GM12872 (cell line): Measurements from ENCODE around the gene ABHD4.

Experiments used
- TF ChIP-seq, protein P1 (sequence below): IDR thresholded peaks from 3 replicates; pipeline ENCODE4 v1.5.1; 2011; ENCODE audit warnings: low read depth, mild to moderate bottlenecking, low read length, moderate library complexity; ENCODE audit not compliant: insufficient read depth

ABHD4 gene, protein sequence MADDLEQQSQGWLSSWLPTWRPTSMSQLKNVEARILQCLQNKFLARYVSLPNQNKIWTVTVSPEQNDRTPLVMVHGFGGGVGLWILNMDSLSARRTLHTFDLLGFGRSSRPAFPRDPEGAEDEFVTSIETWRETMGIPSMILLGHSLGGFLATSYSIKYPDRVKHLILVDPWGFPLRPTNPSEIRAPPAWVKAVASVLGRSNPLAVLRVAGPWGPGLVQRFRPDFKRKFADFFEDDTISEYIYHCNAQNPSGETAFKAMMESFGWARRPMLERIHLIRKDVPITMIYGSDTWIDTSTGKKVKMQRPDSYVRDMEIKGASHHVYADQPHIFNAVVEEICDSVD

DNA sequence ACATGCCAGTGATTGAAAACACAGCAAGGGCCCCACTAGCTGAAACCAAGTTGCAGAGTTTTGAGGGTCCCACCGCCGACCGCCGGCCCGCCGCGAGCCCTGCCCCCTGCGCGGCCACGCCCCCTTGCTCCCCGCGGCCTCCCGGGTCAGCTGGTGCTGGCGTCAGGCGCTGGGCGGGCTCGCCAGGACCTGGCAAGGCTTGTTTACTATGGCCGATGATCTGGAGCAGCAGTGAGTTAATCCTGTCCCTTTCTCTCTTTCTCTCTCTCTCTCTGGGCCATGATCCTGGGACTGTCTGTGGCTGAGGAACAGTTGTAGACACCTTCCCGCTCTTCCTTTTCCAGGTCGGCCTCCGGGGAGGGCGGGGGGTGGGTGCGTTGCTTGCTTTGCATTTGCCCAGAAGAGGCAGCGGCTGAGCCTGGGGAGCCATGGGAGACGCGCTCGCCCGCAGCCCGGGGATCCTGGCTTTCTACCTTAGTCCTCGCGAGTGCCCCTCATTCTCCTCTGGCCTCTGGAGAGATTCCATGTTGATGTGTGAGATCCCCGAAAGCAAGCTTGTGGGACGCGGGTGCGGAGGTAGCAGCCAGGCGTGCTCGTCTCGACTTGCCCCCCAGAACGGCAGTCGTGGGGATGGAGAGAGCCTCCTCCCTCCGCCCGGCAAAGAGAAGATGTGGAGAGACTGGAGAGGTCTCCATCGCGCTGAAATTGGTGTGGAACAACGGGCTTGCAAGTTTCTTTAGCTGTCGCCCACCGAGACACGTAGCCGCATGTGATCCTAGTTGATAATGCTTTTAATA lies at the start of gene ABHD4:
ABHD4 (plus strand) TSS at position 202 of the 797 bp plus-strand sequence; CDS start at position 209, 7 bp downstream.
- TF ChIP-seq, protein P1, sequence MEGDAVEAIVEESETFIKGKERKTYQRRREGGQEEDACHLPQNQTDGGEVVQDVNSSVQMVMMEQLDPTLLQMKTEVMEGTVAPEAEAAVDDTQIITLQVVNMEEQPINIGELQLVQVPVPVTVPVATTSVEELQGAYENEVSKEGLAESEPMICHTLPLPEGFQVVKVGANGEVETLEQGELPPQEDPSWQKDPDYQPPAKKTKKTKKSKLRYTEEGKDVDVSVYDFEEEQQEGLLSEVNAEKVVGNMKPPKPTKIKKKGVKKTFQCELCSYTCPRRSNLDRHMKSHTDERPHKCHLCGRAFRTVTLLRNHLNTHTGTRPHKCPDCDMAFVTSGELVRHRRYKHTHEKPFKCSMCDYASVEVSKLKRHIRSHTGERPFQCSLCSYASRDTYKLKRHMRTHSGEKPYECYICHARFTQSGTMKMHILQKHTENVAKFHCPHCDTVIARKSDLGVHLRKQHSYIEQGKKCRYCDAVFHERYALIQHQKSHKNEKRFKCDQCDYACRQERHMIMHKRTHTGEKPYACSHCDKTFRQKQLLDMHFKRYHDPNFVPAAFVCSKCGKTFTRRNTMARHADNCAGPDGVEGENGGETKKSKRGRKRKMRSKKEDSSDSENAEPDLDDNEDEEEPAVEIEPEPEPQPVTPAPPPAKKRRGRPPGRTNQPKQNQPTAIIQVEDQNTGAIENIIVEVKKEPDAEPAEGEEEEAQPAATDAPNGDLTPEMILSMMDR = no peak

DNA sequence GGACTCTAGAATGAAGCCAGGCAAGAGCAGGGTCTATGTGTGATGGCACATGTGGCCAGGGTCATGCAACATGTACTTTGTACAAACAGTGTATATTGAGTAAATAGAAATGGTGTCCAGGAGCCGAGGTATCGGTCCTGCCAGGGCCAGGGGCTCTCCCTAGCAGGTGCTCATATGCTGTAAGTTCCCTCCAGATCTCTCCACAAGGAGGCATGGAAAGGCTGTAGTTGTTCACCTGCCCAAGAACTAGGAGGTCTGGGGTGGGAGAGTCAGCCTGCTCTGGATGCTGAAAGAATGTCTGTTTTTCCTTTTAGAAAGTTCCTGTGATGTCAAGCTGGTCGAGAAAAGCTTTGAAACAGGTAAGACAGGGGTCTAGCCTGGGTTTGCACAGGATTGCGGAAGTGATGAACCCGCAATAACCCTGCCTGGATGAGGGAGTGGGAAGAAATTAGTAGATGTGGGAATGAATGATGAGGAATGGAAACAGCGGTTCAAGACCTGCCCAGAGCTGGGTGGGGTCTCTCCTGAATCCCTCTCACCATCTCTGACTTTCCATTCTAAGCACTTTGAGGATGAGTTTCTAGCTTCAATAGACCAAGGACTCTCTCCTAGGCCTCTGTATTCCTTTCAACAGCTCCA lies 48.7 kb upstream of the ABHD4 start:
- TF ChIP-seq, protein P1 = no peak

DNA sequence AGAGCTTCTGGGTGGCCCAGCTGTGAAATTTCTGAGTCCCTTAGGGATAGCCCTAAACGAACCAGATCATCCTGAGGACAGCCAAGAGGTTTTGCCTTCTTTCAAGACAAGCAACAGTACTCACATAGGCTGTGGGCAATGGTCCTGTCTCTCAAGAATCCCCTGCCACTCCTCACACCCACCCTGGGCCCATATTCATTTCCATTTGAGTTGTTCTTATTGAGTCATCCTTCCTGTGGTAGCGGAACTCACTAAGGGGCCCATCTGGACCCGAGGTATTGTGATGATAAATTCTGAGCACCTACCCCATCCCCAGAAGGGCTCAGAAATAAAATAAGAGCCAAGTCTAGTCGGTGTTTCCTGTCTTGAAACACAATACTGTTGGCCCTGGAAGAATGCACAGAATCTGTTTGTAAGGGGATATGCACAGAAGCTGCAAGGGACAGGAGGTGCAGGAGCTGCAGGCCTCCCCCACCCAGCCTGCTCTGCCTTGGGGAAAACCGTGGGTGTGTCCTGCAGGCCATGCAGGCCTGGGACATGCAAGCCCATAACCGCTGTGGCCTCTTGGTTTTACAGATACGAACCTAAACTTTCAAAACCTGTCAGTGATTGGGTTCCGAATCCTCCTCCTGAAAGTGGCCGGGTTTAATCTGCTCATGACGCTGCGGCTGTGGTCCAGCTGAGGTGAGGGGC lies 48.0 kb upstream of the ABHD4 start:
- TF ChIP-seq, protein P1 = no peak

DNA sequence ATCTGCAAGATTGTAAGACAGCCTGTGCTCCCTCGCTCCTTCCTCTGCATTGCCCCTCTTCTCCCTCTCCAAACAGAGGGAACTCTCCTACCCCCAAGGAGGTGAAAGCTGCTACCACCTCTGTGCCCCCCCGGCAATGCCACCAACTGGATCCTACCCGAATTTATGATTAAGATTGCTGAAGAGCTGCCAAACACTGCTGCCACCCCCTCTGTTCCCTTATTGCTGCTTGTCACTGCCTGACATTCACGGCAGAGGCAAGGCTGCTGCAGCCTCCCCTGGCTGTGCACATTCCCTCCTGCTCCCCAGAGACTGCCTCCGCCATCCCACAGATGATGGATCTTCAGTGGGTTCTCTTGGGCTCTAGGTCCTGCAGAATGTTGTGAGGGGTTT lies 46.5 kb upstream of the ABHD4 start:
- TF ChIP-seq, protein P1 = no peak

DNA sequence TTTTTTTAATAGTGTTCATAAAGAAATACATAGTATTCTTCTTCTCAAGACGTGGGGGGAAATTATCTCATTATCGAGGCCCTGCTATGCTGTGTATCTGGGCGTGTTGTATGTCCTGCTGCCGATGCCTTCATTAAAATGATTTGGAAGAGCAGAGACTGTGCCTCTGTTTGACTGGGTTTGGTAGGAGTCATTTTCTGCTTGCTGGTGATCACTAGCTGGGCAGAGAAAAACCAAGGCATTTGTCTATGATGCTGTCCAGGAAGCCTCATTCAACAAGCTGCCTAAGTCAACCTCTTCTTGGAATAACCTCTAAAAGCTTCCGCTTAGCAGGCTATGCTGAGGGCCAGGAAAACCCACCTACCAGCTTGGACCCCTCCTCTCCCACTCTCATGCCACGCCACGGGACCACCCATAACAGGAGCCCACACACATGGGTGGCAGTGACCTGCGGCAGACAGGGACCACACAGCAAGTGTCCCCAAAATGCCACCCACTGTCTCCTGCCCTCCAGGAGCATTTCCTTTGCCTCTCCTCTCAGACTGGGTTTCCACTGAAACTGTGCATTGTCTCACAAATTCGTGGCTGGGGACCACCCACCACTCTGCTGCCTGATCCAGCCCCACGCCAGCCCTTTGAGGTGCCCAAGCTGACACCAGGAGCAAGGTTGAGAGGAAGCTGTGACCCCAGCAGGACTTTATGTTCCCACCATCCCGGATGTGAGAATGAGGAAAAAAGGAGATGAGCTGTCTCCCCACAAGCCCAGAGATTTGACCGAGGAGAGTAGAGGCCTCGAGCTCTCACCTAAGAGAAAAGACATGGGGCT lies 45.9 kb upstream of the ABHD4 start:
- TF ChIP-seq, protein P1 = no peak

DNA sequence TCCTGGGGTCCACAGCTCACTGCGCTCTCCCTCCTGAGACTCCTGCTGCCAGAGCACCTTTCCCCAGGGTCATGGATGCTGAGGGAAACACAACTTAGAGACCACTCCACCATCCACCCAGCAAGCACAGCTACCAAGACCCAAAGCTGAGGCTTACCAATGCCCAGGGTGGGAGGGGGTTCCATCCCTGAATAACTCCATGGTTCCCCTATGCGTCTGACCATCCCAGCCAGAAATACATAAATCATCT lies 45.3 kb upstream of the ABHD4 start:
- TF ChIP-seq, protein P1 = no peak
